HG02588 (cell line): ENCODE results near the gene B4GALNT4.
"Not testable (repeated sequence)": the region's sequence is repeated elsewhere in the genome, so short reads cannot be mapped to it uniquely, and the experiment has no call there.

Source experiments
- ATAC-seq: cut with Tn5 transposase; IDR thresholded peaks from one replicate; pipeline ENCODE4 v1.9.1; 2021; ENCODE audit warnings: mild to moderate bottlenecking, moderate library complexity; ENCODE audit not compliant: unreplicated experiment

The B4GALNT4 gene

GRCh38 chr11:373716-374551 lies 4.6 kb downstream of the B4GALNT4 start:
- ATAC-seq, result no peak

GRCh38 chr11:375065-376025 lies 6.0 kb downstream of the B4GALNT4 start:
- ATAC-seq, result no peak

- no peak for ATAC-seq
These were observed 7.4 kb downstream of the B4GALNT4 start for GRCh38 chr11:376531-377173.

GRCh38 chr11:377174-377865 lies 8.0 kb downstream of the B4GALNT4 start:
- no peak for ATAC-seq

GRCh38 chr11:377883-378500 lies 8.7 kb downstream of the B4GALNT4 start:
- ATAC-seq, result no peak

GRCh38 chr11:379205-380094 lies 10.2 kb downstream of the B4GALNT4 start:
- ATAC-seq, result no peak

- no peak for ATAC-seq
These were observed 10.8 kb downstream of the B4GALNT4 start for GRCh38 chr11:380095-380480.

GRCh38 chr11:380491-380890 lies 11.2 kb downstream of the B4GALNT4 start:
- ATAC-seq, result no peak

- ATAC-seq, result no peak
These were observed 11.7 kb downstream of the B4GALNT4 start for GRCh38 chr11:380996-381395.

- no peak for ATAC-seq
These were observed 12.3 kb downstream of the B4GALNT4 start for GRCh38 chr11:381501-382072.

GRCh38 chr11:382081-382629 lies 12.9 kb downstream of the B4GALNT4 start:
- no peak for ATAC-seq

GRCh38 chr11:383431-383830 lies 14.1 kb downstream of the B4GALNT4 start:
- ATAC-seq, result no peak

- no peak for ATAC-seq
These were observed 15.2 kb downstream of the B4GALNT4 start for GRCh38 chr11:384511-384910.

- no peak for ATAC-seq
These were observed 16.5 kb downstream of the B4GALNT4 start for GRCh38 chr11:385594-386351.

- ATAC-seq, result no peak
These were observed 17.2 kb downstream of the B4GALNT4 start for GRCh38 chr11:386483-386882.

- no peak for ATAC-seq
These were observed 18.0 kb downstream of the B4GALNT4 start for GRCh38 chr11:387193-387793.

- not testable (repeated sequence) for ATAC-seq
These were observed 20.1 kb downstream of the B4GALNT4 start for GRCh38 chr11:389369-389768.
